ENCODE results near the gene PPP4R3A.

GRCh38 chr14:91418387-91419043 is 91.6 kb downstream of the PPP4R3A start:
- TF ChIP-seq CTCF (optimal IDR thresholded peaks at IDR 0.05 in 1 of 3, IDR thresholded peaks at IDR 0.05 in 1 of 3, conservative IDR thresholded peaks at IDR 0.05 in 1 of 3; ENCODE audit: extremely low read depth in 1 of 3, insufficient read depth in 2 of 3, low read length in 3 of 3) (peak; percentile 96 to 98 (median 97)), EZH2 (IDR thresholded peaks at IDR 0.05; ENCODE audit: low read length) (no peak)

All from keratinocyte (primary cell).